Measurements from ENCODE around the gene PKIG.
"Not testable (repeated sequence)": the region's sequence is repeated elsewhere in the genome, so short reads cannot be mapped to it uniquely, and the experiment has no call there.

GRCh38 chr20:44588321-44588720 is 5.9 kb downstream of the PKIG start:
- TF ChIP-seq CTCF, POLR2A (IDR thresholded peaks at IDR 0.05): not testable (repeated sequence)
